ENCODE results near the gene POLG.

DNA sequence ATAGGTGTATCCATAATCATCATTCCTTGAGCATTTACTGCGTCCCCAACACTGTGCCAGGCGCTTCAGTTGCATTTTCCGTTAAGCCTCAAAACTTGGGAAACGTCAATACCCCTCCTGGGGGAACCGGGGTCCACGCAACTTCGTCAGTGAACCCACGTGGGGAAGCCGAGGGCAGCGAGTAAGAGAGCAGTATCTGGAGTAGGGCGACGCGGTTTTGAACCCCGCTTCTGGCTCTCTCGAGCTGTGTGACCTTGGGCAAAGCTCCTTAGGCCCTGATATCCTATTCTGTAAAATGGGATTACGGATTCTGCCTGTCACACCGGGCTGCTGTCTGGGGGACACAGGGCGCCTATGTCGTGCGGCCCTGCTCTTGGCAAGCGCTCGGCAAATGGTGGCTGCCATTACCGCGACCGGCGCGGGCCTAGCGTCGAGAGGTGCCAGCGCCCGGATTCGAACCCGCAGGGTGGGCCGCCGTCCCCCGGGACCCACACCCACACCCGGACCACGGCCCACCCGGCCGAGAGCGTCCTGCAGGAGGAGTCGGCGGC, 590 bp downstream of the POLG start:
- peak; percentile 54; the same call in 1 of the 2 replicates for TF ChIP-seq ESRRA (IDR thresholded peaks at IDR 0.05; ENCODE audit: borderline replicate concordance, low read length)
- TF ChIP-seq SMC3 (IDR thresholded peaks at IDR 0.05): no peak
- no peak for TF ChIP-seq ZSCAN20 (CRISPR knock-in tag; IDR thresholded peaks at IDR 0.05)
- no peak for TF ChIP-seq CEBPB (IDR thresholded peaks at IDR 0.05)
- TF ChIP-seq, protein P1, sequence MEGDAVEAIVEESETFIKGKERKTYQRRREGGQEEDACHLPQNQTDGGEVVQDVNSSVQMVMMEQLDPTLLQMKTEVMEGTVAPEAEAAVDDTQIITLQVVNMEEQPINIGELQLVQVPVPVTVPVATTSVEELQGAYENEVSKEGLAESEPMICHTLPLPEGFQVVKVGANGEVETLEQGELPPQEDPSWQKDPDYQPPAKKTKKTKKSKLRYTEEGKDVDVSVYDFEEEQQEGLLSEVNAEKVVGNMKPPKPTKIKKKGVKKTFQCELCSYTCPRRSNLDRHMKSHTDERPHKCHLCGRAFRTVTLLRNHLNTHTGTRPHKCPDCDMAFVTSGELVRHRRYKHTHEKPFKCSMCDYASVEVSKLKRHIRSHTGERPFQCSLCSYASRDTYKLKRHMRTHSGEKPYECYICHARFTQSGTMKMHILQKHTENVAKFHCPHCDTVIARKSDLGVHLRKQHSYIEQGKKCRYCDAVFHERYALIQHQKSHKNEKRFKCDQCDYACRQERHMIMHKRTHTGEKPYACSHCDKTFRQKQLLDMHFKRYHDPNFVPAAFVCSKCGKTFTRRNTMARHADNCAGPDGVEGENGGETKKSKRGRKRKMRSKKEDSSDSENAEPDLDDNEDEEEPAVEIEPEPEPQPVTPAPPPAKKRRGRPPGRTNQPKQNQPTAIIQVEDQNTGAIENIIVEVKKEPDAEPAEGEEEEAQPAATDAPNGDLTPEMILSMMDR (IDR thresholded peaks at IDR 0.05): no peak
- TF ChIP-seq MAFK (IDR thresholded peaks at IDR 0.05; ENCODE audit: partially characterized antibody): no peak
